A549 (cell line): ENCODE data around the gene M6PR. TPM values are rescaled to one million over a fixed set of nuclear protein-coding genes. Genes with fewer than 3 reads are reported as not detected.

Experiments
- ATAC-seq, 2 experiments: fragments of 200-7000 bp in 1 of 2; fragments of >200 bp in 1 of 2; cut with Nextera tagmentation in 1 of 2; cut with Tn5 transposase in 1 of 2; 3 replicates each; pipeline versions ENCODE4 v1.8.0 to v1.9.1; 2018 to 2020; ENCODE audit warnings: mild to moderate bottlenecking in 1 of 2, moderate library complexity in 1 of 2
- CTCF ChIA-PET: fragments of 300-600 bp; sonication (Branson Sonifier 250); formaldehyde crosslinking; extraction: SDS; loops from one replicate; lab custom pipeline; 2021; ENCODE audit warnings: antibody characterized with exemption, inconsistent platforms; lab: Yijun Ruan, JAX
- POLR2A ChIA-PET: fragments of 350-600 bp; formaldehyde crosslinking; extraction: SDS; loops from one replicate; lab custom pipeline; 2021; ENCODE audit warnings: antibody characterized with exemption, inconsistent platforms; lab: Yijun Ruan, JAX
- DNase-seq, 2 experiments: peaks; one replicate each; pipeline versions ENCODE4 v3.0.0 to v3.0.0-alpha.2; 2011 to 2016; ENCODE audit warnings: low read depth in 1 of 2, low spot score in 1 of 2
- FAIRE-seq: peaks from 2 replicates; lab custom pipeline; 2011; peaks lifted over from hg19 to GRCh38; lab: Jason Lieb, UNC
- H3K27ac ChIP-seq, 2 experiments: fragments of >200 bp; sonication (Bioruptor Twin); formaldehyde crosslinking; 3 replicates each; pipeline ENCODE4 v1.5.1; 2016 to 2017
- H3K4me1 ChIP-seq: fragments of >200 bp; sonication (Bioruptor Twin); formaldehyde crosslinking; 3 replicates; pipeline ENCODE4 v1.6.1; 2016
- H3K4me2 ChIP-seq: fragments of >200 bp; sonication (Bioruptor Twin); formaldehyde crosslinking; 3 replicates; pipeline ENCODE4 v1.6.1; 2016
- H3K4me3 ChIP-seq: fragments of >200 bp; sonication (Bioruptor Twin); formaldehyde crosslinking; 3 replicates; pipeline ENCODE4 v1.5.1; 2016
- H3K9me3 ChIP-seq: fragments of >200 bp; sonication (Bioruptor Twin); formaldehyde crosslinking; 3 replicates; pipeline ENCODE4 v1.6.1; 2016
- BHLHE40 ChIP-seq: IDR thresholded peaks from 2 replicates; pipeline ENCODE4 v1.6.1; 2012; ENCODE audit warnings: low read depth, low read length, inconsistent platforms
- CBX8 ChIP-seq: fragments of 200-600 bp; sonication (generic); IDR thresholded peaks from 2 replicates; pipeline ENCODE4 v1.6.1; 2016
- CEBPB ChIP-seq, 2 experiments: fragments of >200 bp in 1 of 2; sonication (Bioruptor Twin) in 1 of 2; formaldehyde crosslinking in 1 of 2; IDR thresholded peaks; 2 replicates each; pipeline ENCODE4 v1.6.1; 2012 to 2016
- CHD4 ChIP-seq: fragments of 200-600 bp; sonication (generic); IDR thresholded peaks from 2 replicates; pipeline ENCODE4 v1.6.1; 2016; ENCODE audit warnings: antibody characterized with exemption, mild to moderate bottlenecking, borderline replicate concordance
- EP300 ChIP-seq, 2 experiments: fragments of >200 bp; sonication (Bioruptor Twin); formaldehyde crosslinking; IDR thresholded peaks; 2 replicates in 1 of 2; 3 replicates in 1 of 2; pipeline ENCODE4 v1.6.1; 2016 to 2017
- FOSL2 ChIP-seq, 2 experiments: fragments of 450-650 bp in 1 of 2; fragments of >200 bp in 1 of 2; sonication (Bioruptor Twin) in 1 of 2; formaldehyde crosslinking; IDR thresholded peaks; 2 replicates each; pipeline versions ENCODE4 v1.5.0 to v1.6.1; 2016 to 2020; ENCODE audit warnings: mild to moderate bottlenecking in 1 of 2, moderate library complexity in 1 of 2
- GATA3 ChIP-seq: IDR thresholded peaks from 2 replicates; pipeline ENCODE4 v1.6.1; 2012; ENCODE audit warnings: borderline replicate concordance
- HDAC2 ChIP-seq: fragments of 200-600 bp; sonication (generic); IDR thresholded peaks from 2 replicates; pipeline ENCODE4 v1.6.1; 2016
- HEYL ChIP-seq: fragments of 250-450 bp; sonication (Bioruptor Pico); IDR thresholded peaks from 2 replicates; pipeline ENCODE4 v1.8.0; 2021; ENCODE audit warnings: mild to moderate bottlenecking, moderate library complexity
- HOXB5 ChIP-seq: fragments of 250-450 bp; sonication (Bioruptor Pico); IDR thresholded peaks from 2 replicates; pipeline ENCODE4 v1.5.0; 2020; ENCODE audit warnings: mild to moderate bottlenecking, moderate library complexity
- JUN ChIP-seq, 2 experiments: fragments of >200 bp; sonication (Bioruptor Twin); formaldehyde crosslinking; IDR thresholded peaks; 2 replicates in 1 of 2; 3 replicates in 1 of 2; pipeline ENCODE4 v1.6.1; 2016 to 2017
- JUNB ChIP-seq: fragments of >200 bp; sonication (Bioruptor Twin); formaldehyde crosslinking; IDR thresholded peaks from 2 replicates; pipeline ENCODE4 v1.6.1; 2016
- KDM5A ChIP-seq: fragments of 200-600 bp; sonication (generic); IDR thresholded peaks from 2 replicates; pipeline ENCODE4 v1.6.1; 2016; ENCODE audit warnings: antibody characterized with exemption, mild to moderate bottlenecking
- MAZ ChIP-seq: fragments of 150-350 bp; IDR thresholded peaks from 2 replicates; pipeline ENCODE4 v1.6.1; 2014; ENCODE audit warnings: antibody characterized with exemption, low read depth, low read length, borderline replicate concordance
- NPAS2 ChIP-seq: fragments of 250-450 bp; sonication (Bioruptor Pico); IDR thresholded peaks from 2 replicates; pipeline ENCODE4 v1.8.0; 2022; ENCODE audit warnings: mild to moderate bottlenecking, moderate library complexity, borderline replicate concordance
- POLR2A ChIP-seq: IDR thresholded peaks from 2 replicates; pipeline ENCODE4 v1.6.1; 2012; ENCODE audit warnings: mild to moderate bottlenecking, low read length
- RAD21 ChIP-seq, 2 experiments: fragments of >200 bp in 1 of 2; sonication (Bioruptor Twin) in 1 of 2; formaldehyde crosslinking in 1 of 2; IDR thresholded peaks in 1 of 2; conservative IDR thresholded peaks in 1 of 2; 2 replicates in 1 of 2; 3 replicates in 1 of 2; pipeline ENCODE4 v1.6.1; 2012 to 2018; ENCODE audit warnings: inconsistent platforms in 1 of 2
- RARB ChIP-seq: fragments of 250-450 bp; sonication (Bioruptor Pico); IDR thresholded peaks from 2 replicates; pipeline ENCODE4 v1.8.0; 2021; ENCODE audit warnings: mild to moderate bottlenecking, moderate library complexity
- RCOR1 ChIP-seq: fragments of 150-350 bp; IDR thresholded peaks from 2 replicates; pipeline ENCODE4 v1.6.1; 2014; ENCODE audit warnings: antibody characterized with exemption, low read length, low read depth
- RFX5 ChIP-seq: fragments of 450-650 bp; IDR thresholded peaks from 2 replicates; pipeline ENCODE4 v1.7.1; 2014; ENCODE audit warnings: antibody characterized with exemption, mild to moderate bottlenecking, moderate library complexity
- TFCP2L1 ChIP-seq: fragments of 250-450 bp; sonication (Bioruptor Pico); IDR thresholded peaks from 2 replicates; pipeline ENCODE4 v1.5.0; 2021; ENCODE audit warnings: mild to moderate bottlenecking
- ZFP36 ChIP-seq: fragments of 450-650 bp; IDR thresholded peaks from 2 replicates; pipeline ENCODE4 v1.6.1; 2014; ENCODE audit warnings: borderline replicate concordance; ENCODE audit not compliant: partially characterized antibody
- ZSCAN20 ChIP-seq: fragments of 250-450 bp; sonication (Bioruptor Pico); IDR thresholded peaks from 2 replicates; pipeline ENCODE4 v1.8.0; 2022; ENCODE audit warnings: mild to moderate bottlenecking, moderate library complexity
- WGBS: methylation state at CpG from one replicate; pipeline ENCODE4 v1.1.6; 2017; ENCODE audit errors: missing lambda C conversion rate; 5-methylcytosine and 5-hydroxymethylcytosine counted together
- polyA plus RNA-seq, 4 experiments: library from polyadenylated mRNA; depleted of rRNA in 3 of 4; stranded (reverse); fragments of >200 nt; fragmentation: RNase III in 1 of 4; extraction: RNeasy Plus Mini Kit Qiagen cat#74134 plus additional on column Dnase treatment in 1 of 4; gene quantifications; 2 replicates in 3 of 4; 3 replicates in 1 of 4; pipeline ENCODE4 v1.2.3, GENCODE V29; 2011 to 2017
- TF ChIP-seq, protein P1 (sequence below): fragments of 200-600 bp; sonication (generic); IDR thresholded peaks from 2 replicates; pipeline ENCODE4 v1.6.1; 2016; ENCODE audit warnings: antibody characterized with exemption, mild to moderate bottlenecking, moderate library complexity
- TF ChIP-seq, protein P2 (sequence below): IDR thresholded peaks from 2 replicates; pipeline ENCODE4 v1.6.1; 2012
- TF ChIP-seq, protein P3 (sequence below): fragments of 250-450 bp; sonication (Bioruptor Pico); IDR thresholded peaks from 2 replicates; pipeline ENCODE4 v1.5.0; 2021; ENCODE audit warnings: mild to moderate bottlenecking, moderate library complexity, borderline replicate concordance

The M6PR gene
- polyA plus RNA-seq, 2 of the 4 experiments (the other 2 are of a cell fraction): 162 to 187 TPM

DNA sequence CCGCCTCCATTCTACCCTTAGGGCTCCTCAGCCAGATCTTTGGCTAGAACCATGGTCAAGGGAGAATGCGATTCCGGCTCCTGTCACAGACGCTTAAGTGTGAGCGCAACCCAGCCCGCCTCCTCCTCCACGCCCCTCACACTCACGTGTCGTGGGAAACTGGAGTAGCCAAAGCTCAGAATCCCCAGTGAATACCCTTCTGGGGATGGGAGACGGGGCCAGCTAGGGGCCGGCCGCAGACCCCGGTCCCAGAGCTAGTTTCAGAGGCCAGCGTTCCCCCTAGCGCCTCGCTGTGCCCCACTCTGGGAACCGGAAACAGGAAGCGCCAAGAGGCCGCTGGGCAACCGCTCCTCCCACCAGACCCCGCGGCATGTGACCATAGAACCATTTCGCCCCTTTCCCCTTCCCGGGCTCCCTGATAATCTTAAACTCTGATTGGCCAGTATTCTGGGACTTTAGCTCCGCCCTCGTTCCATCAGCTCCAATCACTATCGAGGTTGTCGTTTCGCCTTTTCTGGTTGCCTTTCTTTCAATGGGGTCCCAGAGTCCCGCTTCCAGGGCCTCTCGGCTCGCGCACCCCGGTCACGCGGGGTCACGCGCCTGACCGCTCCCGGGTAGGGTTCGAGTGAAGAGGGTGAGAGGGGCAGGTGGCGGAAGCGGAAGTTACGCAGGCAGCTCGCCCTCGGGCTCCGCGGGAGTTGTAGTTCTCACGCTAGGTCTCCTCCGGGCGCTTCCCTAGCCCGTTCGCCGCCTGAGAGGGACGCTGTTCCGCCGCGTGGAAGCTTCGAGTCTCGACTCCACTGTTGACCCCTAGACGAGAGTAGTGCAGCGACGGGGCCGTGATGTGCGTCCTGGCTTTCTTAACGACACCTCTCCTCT, at the start of gene M6PR (continued):
- TF ChIP-seq RAD21 (conservative IDR thresholded peaks at IDR 0.05 in 1 of 2, IDR thresholded peaks at IDR 0.05 in 1 of 2): peak; percentile 52 to 60; a peak in 4 of 5 replicates
- TF ChIP-seq BHLHE40: peak; percentile 54
- no peak for TF ChIP-seq TFCP2L1 (CRISPR knock-in tag)
- peak; percentile 92 for TF ChIP-seq POLR2A
- TF ChIP-seq FOSL2 (IDR thresholded peaks at IDR 0.05): no peak
- no peak for TF ChIP-seq FOSL2 (CRISPR knock-in tag; IDR thresholded peaks at IDR 0.05)
- no peak for TF ChIP-seq HEYL

DNA sequence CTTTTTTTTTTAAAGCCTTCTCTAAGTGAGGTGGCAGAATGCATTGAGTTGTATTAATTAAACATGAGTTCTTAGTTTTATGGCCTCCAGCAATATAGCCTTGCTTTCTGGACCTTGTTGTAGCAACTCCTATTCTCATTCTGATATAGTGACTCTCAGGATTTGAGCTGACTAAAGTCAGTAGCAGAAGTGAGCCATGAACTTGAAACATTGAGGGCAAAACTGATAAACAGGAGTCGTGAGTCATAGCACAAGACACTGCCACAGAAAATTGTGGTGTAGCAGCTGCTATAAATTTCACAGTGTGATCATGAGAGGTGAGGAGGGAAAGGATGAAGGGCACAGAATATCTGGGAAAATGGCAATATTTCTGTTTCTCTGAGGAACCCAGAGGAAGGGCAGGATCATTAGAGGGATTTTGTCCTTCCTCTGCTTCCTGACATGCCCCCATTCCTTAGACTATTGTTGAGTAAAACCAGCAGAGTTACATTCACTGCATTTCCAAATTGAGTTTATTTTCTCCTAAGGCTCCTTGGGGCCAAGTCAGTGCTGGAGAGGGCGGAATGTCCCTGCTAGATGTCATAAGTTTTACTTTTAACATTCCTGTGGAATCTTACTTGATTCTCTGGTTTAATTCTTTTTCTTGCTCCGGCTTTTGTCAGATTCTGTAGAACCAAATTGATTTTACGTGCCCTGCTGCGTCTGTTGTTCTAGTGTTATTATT, 47.4 kb upstream of the M6PR start:
- POLR2A ChIA-PET: no interaction called here

DNA sequence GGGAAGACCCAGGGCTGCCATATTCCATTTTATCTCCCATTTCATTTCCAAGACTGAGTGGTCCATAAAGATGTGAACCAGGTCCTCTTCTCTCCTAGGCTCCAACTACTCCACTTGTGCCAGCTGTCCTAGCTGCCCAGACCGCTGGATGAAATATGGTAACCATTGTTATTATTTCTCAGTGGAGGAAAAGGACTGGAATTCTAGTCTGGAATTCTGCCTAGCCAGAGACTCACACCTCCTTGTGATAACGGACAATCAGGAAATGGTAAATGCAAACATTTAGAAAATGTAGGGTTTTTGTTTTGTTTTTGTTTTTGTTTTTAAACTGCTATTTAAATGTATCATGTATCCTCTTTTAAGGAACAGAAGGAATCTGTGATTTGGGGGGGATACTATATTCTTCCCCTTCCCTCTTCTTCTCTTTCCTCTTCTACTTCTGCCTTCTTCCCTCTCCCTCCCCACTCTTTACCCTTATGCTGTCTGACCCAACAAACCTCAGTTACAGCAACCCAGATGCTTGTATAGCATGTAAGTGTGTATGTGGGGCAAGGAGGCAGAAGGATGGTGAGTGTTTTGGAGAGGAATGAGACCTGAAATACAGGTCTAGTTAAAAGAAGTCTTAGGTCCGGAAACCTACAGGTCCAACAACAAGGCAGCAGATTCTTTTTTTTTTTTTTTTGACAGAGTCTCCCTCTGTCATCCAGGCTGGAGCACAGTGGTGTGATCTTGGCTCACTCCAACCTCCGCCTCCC, 45.8 kb upstream of the M6PR start:
- no peak overlapping the region for H3K27ac ChIP-seq
- ATAC-seq (no peak), FAIRE-seq (no peak), DNase-seq (no peak)
- no peak overlapping the region for H3K4me2 ChIP-seq
- no peaks in the 10 kb centered on the region for H3K4me1 ChIP-seq
- 68% methylated on average over 4 of the region's 4 CpGs for WGBS
- POLR2A ChIA-PET: no interaction called here
- H3K9me3 ChIP-seq: no peaks in the 10 kb centered on the region
- CTCF ChIA-PET: no interaction called here
- no peak overlapping the region for H3K4me3 ChIP-seq
- no peak for TF ChIP-seq CHD4
- TF ChIP-seq, protein P1, sequence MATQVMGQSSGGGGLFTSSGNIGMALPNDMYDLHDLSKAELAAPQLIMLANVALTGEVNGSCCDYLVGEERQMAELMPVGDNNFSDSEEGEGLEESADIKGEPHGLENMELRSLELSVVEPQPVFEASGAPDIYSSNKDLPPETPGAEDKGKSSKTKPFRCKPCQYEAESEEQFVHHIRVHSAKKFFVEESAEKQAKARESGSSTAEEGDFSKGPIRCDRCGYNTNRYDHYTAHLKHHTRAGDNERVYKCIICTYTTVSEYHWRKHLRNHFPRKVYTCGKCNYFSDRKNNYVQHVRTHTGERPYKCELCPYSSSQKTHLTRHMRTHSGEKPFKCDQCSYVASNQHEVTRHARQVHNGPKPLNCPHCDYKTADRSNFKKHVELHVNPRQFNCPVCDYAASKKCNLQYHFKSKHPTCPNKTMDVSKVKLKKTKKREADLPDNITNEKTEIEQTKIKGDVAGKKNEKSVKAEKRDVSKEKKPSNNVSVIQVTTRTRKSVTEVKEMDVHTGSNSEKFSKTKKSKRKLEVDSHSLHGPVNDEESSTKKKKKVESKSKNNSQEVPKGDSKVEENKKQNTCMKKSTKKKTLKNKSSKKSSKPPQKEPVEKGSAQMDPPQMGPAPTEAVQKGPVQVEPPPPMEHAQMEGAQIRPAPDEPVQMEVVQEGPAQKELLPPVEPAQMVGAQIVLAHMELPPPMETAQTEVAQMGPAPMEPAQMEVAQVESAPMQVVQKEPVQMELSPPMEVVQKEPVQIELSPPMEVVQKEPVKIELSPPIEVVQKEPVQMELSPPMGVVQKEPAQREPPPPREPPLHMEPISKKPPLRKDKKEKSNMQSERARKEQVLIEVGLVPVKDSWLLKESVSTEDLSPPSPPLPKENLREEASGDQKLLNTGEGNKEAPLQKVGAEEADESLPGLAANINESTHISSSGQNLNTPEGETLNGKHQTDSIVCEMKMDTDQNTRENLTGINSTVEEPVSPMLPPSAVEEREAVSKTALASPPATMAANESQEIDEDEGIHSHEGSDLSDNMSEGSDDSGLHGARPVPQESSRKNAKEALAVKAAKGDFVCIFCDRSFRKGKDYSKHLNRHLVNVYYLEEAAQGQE: no peak
- TF ChIP-seq CEBPB (IDR thresholded peaks at IDR 0.05): no peak
- no peak for TF ChIP-seq MAZ
- TF ChIP-seq JUN (IDR thresholded peaks at IDR 0.05): no peak
- TF ChIP-seq BHLHE40: no peak
- no peak for TF ChIP-seq RCOR1
- TF ChIP-seq RARB (CRISPR knock-in tag): no peak
- TF ChIP-seq, protein P2, sequence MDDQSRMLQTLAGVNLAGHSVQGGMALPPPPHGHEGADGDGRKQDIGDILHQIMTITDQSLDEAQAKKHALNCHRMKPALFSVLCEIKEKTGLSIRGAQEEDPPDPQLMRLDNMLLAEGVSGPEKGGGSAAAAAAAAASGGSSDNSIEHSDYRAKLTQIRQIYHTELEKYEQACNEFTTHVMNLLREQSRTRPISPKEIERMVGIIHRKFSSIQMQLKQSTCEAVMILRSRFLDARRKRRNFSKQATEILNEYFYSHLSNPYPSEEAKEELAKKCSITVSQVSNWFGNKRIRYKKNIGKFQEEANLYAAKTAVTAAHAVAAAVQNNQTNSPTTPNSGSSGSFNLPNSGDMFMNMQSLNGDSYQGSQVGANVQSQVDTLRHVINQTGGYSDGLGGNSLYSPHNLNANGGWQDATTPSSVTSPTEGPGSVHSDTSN: no peak
- TF ChIP-seq RFX5: no peak
- no peak for TF ChIP-seq HEYL
- TF ChIP-seq EP300 (IDR thresholded peaks at IDR 0.05): no peak

More for the DNA sequence above, 47.4 kb upstream of the M6PR start:
- no peak overlapping the region for H3K4me3 ChIP-seq
- H3K4me1 ChIP-seq: no peaks in the 10 kb centered on the region
- H3K9me3 ChIP-seq: no peaks in the 10 kb centered on the region
- no peak overlapping the region for H3K27ac ChIP-seq
- no peak for TF ChIP-seq KDM5A
- no peak for TF ChIP-seq ZSCAN20
- no peak for TF ChIP-seq HOXB5
- no peak for TF ChIP-seq JUNB
- TF ChIP-seq NPAS2 (CRISPR knock-in tag): no peak
- no peak for TF ChIP-seq JUN (IDR thresholded peaks at IDR 0.05)
- TF ChIP-seq, protein P3, sequence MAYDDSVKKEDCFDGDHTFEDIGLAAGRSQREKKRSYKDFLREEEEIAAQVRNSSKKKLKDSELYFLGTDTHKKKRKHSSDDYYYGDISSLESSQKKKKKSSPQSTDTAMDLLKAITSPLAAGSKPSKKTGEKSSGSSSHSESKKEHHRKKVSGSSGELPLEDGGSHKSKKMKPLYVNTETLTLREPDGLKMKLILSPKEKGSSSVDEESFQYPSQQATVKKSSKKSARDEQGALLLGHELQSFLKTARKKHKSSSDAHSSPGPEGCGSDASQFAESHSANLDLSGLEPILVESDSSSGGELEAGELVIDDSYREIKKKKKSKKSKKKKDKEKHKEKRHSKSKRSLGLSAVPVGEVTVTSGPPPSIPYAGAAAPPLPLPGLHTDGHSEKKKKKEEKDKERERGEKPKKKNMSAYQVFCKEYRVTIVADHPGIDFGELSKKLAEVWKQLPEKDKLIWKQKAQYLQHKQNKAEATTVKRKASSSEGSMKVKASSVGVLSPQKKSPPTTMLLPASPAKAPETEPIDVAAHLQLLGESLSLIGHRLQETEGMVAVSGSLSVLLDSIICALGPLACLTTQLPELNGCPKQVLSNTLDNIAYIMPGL (CRISPR knock-in tag): no peak
- no peak for TF ChIP-seq ZFP36
- no peak for TF ChIP-seq RARB (CRISPR knock-in tag)
- no peak for TF ChIP-seq CBX8
- TF ChIP-seq, protein P2: no peak
- no peak for TF ChIP-seq HDAC2
- no peak for TF ChIP-seq GATA3
- no peak overlapping the region for H3K4me2 ChIP-seq
- no peak for DNase-seq
- ATAC-seq: no peak
- no peak for FAIRE-seq
- CTCF ChIA-PET: no interaction called here
- 67% methylated on average over 5 of the region's 5 CpGs for WGBS
